GM18517 (cell line): ENCODE results near the gene FAM25A.
A peak's percentile ranks its signal among the peaks of the same experiment; 100 is the strongest.
"Not testable (repeated sequence)": the region's sequence is repeated elsewhere in the genome, so short reads cannot be mapped to it uniquely, and the experiment has no call there.

Source experiments
- ATAC-seq: cut with Tn5 transposase; IDR thresholded peaks from one replicate; pipeline ENCODE4 v1.9.1; 2021; ENCODE audit warnings: mild to moderate bottlenecking, moderate library complexity; ENCODE audit not compliant: unreplicated experiment

Gene FAM25A

DNA sequence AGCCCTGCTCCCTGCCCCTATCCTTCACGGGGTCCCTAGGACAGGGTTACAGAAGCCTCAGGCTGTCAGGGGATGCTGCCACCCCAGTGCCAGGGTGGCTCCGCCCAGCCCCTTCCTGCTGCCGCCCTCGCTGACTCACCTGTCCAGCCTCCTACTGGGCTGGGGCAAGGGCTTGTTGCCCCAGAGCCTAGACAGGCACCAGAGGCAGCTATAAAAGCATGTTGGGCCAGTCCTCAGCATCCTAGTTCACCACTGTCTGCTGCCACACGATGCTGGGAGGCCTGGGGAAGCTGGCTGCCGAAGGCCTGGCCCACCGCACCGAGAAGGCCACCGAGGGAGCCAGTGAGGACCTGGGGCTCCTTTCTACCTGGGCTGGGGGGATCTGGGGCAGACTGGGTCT is at the start of gene FAM25A:
FAM25A (plus strand) TSS at position 239 of the 400 bp plus-strand sequence; CDS start at position 270, 31 bp downstream.
- ATAC-seq, result not testable (repeated sequence)

DNA sequence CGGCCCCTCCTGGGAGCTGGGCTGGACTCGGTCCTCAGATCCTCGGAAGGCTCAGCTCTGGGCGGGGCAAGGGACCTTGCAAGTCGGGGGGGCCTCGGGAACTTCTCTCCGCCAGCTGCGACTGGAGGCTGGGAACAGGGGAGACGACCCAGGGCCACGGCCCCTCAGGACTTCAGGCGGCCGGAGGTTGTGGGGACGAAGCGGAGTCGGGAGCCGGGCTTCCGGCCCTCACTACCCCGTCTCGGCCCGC is 49.2 kb upstream of the FAM25A start:
- peak; percentile 9 for ATAC-seq

DNA sequence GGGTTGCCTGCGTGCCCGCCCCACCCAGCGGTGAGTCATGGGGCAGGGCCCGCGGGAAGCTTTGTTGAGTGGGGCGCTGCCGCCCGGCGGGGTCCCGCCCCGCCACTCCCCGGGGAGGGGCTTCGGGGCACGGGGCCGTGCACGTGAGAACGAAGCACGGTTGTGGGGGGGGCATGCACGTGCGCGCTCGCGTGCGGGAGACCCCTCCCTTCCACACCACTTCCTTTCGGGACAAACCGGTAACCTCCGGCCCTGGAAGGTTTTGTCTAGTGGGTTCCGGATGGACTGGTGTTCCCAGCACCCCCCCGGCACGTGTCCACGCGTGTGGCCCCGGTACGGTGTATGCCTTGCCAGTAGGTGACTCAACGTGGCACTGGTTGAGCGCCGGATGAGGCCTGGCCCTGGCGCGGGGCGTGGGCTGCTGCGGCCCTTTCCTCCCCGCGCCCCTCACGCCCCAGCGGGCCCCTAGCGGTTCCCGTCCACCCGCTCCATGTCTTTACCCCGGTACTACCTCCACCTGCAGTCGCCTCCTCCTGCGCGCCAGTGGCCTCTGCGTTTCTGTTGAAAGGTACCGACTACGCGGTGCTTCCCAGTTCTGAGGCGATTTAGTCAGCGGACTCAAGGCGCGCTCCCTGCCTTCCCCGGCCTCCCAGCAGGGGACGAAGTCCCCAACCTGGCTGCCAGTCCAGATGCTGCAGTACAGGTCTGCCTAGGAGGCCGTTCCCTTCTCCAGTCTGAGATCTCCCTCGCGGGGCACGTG is 48.7 kb upstream of the FAM25A start:
- ATAC-seq, result peak; percentile 73

DNA sequence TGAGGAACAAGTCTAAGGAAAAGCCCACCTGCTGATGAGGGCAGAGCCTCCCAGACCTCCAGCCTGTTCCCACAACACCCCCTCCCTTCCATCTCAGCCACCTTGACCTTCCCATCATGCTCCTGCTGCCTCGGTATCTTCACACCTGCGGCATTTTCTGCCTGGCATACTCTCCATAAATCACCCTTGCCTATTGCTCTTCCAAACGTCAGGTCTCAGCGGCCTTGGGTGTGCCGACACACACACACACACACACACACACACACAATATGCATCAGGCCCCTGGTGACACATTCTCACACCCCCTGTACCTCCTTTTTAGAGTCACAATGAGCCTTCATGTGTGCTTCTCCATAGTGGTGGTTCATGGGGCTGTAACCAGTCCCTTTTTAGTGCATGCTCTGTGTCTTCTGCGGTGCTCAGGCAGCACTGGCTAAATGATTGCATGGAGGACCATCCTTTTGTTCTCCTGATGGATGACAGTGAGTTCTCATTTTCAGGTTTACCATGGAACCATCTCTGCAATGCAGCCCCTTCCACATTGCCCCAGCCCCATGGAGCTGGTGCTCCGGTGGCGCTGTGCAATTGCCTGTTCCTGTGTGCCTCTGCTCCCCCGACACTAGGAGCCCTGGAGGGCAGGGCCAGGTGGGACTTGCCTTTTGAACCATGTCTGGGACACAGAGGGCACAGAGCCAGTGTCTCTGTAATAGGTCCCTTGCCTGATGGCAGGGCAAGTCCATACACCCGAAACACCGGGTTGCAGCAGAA is 47.3 kb upstream of the FAM25A start:
- no peak for ATAC-seq

DNA sequence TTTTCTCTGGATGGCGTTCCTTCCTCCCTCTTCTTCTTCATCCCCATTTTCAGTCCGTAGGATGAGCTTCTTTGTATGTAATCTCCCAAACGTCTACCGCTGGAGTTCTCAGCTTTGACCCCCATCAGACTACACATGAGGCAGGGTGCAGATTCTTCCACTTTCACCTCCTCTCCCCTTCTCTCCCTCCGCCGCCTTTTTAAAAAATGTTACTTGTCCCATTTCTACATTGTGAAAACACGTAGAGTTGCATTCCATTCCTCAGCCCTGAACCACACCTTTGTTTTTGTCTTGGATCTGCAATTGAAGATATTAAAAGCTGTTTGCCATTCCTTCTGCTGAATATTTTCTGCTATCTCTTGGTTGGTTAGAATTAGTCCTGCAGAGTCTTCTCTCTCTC is 45.6 kb upstream of the FAM25A start:
- no peak for ATAC-seq

DNA sequence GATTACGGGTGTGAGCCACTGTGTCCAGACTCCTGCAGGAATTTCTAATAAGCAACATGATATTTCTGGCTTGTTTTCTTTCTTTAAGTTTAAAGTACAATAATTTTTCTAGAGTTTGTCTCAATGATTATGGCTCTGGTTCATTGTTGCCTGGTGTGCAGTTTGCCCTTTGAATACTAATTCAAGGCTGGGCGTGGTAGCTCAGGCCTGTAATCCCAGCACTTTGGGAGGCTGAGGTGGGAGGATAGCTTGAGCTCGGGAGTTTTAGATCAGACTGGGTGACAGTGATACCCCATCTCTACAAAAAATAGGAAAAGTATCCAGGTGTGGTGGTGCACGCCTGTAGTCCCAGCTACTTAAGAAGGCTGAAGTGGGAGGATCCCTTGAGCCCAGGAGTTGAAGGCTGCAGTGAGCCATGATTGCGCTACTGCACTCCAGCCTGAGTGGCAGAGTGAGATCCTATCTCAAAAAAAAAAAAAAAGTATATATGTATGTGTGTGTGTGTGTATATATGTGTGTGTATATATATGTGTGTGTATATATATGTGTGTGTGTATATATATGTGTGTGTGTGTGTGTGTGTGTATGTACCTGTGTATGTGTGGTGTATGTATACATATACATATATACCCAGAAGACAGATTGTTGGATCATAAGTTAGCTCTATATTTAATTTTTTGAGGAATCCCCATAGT is 43.6 kb upstream of the FAM25A start:
- ATAC-seq, result no peak

DNA sequence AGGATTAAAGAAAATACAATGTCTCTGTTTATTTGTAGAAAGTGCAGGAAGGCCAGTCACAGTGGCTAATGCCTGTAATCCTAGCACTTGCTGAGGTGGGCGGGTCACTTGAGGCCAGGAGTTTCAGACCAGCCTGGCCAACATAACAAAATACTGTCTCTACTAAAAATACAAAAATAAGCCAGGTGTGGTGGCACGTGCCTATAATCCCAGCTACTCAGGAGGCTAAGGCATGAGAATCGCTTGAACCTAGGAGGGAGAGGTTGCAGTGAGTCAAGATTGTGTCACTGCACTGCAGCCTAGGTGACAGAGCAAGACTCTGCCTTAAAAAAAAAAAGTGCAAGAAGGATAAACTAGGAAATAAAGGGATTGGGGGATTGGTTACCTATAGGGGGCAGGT is 41.6 kb upstream of the FAM25A start:
- not testable (repeated sequence) for ATAC-seq

DNA sequence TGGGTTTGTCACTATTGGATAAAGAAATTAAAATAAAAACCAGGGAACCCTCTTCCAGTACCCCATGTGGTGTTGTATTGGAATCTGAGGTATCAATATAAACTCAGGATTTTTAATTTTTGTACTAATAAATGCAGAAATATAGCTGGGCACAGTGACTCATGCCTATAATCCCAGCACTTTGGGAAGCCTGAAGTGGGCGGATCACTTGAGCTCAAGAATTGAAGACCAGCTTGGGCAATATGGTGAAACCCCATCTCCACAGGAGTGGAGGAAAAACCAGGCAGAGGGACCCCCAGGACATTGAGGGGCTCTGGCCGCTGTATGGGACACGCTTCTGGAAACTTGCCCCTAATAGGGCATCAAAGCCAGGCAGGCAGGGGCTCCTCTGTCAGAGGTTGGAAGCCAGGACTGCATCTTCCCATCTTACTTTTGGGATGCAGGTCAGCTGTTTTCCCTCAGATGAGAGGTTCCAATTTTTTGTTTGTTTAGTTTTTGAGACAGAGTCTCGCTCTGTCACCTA is 40.7 kb upstream of the FAM25A start:
- ATAC-seq, result no peak

DNA sequence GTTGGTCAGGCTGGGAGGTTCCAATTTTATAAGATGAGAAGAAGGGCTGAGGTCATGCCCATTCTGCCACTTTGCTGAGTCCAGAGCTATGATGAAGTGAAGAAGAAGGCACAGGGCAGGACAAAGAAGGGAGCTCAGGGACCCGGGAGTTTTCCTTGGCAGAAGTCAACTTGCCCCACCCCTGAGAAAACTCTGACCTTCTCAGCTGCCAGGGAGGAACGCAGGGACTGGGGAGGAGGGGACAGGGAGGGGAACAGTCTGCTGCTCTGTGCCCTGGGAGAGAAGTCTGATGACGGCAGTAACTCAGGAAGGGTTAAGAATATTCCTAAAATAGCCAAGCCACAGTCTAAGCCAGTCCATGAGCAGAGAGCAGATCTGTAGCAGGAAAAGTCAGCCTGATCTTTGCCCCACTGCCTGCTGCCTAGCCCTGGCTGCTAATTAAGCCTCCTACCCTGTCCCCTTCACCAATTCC is 40.1 kb upstream of the FAM25A start:
- ATAC-seq, result no peak

DNA sequence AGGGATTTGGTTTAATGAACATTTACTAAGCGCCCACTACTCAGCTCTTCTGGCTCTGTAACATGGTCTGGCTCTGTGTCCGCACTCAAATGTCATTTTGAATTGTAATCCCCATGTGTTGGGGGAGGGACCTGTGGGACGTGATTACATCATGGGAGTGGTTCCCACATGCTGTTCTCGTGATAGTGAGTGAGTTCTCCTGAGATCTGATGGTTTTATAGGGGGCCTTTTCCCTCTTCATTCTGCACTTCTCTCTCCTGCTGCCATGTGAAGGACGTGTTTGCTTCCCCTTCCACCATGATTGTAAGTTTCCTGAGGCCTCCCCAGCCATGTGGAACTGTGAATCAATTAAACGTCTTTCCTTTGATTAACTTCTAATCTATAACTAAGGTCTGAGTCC is 39.1 kb upstream of the FAM25A start:
- ATAC-seq, result not testable (repeated sequence)

DNA sequence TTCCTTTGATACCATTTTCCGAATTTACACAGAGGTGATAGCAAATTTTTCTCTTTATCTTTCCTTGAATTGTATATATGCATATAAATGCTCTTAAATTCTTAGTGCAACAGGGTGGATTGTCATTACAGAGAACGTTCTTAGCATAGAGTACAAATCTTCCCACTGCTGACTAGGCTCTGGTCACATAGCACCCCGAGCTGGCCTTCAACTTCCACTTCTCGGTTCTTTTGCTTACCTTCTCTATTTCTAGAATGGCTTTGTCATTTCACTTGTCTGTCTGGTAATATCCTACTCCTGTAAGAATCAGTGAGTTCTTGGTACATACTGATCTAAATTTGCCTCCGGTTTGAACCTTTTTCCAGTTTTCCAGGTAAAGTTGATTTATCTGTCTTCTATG is 38.4 kb upstream of the FAM25A start:
- ATAC-seq, result no peak

DNA sequence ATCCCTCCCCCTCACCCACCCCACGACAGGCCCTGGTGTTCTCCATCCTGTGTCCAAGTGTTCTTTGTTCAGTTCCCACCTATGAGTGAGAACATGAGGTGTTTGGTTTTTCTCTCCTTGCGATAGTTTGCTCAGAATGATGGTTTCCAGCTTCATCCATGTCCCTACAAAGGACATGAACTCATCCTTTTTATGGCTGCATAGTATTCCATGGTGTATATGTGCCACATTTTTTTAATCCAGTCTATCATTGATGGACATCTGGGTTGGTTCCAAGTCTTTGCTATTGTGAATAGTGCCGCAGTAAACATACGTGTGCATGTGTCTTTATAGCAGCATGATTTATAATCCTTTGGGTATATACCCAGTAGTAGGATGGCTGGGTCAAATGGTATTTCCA is 35.6 kb upstream of the FAM25A start:
- ATAC-seq, result not testable (repeated sequence)

DNA sequence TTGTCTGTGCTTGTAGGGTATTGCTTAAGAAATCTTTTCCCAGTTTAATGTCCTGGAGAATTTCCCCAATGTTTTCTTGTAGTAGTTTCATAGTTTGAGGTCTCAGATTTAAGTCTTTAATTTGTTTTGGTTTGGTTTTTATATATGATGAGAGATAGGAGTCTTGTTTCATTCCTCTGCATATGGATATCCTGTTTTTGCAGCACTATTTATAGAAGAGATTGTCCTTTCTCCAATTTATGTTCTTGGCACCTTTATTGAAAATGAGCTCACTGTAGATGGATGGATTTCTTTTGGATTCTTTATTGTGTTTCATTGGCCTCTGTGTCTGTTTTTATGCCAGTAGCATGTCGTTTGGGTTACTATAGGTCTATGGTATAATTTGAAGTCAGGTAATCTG is 31.6 kb upstream of the FAM25A start:
- no peak for ATAC-seq

DNA sequence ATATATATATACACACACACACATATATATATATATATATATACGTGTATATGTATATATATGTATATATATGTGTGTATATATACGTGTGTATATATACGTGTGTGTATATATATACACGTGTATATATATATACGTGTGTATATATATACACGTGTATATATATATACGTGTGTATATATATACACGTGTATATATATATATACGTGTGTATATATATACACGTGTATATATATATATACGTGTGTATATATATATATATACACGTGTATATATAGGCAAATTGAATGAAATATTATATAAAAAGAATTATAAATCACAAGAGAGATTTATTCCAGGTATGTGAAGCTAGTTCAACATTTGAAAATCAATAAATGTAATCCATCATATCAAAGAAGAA is 28.7 kb upstream of the FAM25A start:
- ATAC-seq, result not testable (repeated sequence)

DNA sequence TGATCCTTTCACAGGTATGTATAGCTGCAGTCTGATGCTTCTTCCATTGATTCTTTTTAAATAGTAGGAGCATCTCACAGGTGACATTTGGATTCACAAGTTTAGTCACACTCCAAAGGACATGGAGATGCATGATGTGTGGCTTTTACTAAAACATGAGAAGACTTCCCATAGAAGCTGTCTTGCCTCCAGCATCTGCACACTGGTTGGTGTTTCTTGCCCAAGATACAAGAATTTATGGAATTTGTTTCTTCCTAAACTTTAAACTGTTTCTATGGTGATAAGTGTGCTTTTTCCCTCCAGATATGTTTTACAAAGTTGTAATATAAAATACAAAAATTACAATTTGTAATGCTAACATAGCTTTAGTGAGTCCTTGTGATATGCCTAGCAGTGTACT is 27.6 kb upstream of the FAM25A start:
- ATAC-seq, result no peak

DNA sequence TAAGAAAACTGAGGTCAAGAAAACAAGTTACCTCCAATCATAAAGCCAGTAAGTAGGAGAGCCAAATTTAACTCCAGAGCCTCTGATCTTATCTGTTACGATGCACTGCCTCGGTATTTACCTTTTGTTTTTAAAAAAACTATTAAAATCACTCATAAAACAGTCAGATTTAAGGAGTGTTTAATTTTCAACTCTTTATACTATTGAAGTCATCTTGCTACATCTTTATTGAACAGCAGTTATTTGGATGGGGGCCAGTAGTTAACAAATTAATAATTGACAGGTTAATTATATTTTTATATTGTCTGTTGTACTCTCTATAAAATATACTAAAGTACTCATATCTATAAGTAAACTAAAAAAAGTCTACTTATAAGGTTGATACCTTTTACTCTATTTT is 27.2 kb upstream of the FAM25A start:
- ATAC-seq, result no peak

DNA sequence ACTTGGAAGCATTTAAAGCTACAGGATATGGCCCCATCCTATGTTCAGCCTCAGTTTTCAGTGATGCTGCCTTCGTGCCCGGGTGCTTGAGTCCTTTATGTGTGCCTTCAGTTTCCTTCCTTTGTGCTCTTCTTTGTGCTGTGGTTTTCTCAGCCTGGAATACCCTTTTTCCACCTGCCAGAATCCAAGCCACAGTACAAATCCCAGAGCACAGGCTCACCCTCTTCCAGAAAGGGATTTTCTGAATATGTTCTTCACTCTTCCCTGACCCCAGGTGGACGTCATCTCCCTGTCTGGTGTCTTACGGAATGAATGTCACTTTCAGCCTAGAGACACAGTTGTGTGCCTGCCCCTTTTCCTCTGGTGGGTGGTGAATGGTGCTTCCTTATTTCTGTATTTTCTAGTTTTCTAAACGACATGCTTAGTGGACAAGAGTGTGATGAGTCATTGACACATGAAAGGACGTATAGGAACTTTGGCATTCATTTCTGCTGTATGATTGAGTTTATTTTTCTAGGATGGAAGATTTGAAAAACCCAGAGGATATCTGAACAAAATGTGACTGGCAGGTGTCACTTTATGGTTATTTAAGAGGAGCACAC is 20.2 kb upstream of the FAM25A start:
- ATAC-seq, result not testable (repeated sequence)

DNA sequence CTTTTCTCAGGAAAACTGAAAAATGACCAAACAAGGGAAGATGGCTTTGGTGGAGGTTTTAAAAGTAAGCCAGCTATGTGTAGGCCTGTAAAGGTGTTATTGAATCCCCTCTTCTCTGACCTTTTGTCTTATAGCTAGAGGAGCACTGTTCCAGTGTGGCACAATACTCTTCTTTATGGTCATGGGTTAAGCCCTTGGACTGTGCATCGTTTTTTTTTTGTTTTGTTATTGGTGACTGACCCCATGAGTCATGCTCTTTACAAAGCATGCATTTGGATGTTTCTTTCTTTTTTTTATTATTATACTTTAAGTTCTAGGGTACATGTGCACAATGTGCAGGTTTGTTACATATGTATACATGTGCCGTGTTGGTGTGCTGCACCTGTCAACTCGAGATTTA is 19.6 kb upstream of the FAM25A start:
- no peak for ATAC-seq

DNA sequence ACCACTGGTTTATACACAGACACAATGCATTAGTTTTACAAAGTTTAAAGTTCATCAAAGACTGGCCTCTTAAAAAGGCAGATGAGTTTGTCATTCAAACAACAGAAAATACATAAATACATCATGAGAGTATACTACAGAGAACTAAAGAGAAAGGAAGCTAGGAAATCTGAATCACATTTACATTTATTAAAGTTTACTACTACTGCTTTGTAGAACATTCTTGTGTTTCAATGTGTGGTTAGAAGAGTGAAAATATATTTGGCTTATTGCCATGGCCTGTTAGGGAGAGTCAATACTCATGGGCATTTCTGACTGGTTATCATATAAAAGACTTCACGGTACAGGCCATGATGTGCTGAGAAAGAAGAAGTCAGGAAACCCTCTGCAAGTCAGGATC is 13.0 kb upstream of the FAM25A start:
- not testable (repeated sequence) for ATAC-seq

DNA sequence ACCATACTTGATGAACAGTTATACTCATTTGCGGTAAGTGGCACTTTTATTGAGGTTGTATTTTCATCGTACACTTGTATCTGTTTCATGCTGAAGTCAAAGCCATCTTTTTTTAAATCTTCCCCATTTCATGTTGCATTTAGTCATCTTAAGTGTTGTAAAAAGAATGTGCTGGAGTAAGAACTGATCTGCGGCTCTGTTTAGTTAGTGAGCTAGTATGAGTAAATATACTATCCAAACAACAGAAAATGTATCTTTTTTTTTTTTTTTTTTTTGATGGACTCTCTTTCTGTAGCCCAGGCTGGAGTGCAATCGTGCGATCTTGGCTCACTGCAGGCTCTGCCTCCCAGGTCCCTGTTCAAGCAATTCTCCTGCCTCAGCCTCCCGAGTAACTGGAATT is 12.4 kb upstream of the FAM25A start:
- ATAC-seq, result not testable (repeated sequence)

DNA sequence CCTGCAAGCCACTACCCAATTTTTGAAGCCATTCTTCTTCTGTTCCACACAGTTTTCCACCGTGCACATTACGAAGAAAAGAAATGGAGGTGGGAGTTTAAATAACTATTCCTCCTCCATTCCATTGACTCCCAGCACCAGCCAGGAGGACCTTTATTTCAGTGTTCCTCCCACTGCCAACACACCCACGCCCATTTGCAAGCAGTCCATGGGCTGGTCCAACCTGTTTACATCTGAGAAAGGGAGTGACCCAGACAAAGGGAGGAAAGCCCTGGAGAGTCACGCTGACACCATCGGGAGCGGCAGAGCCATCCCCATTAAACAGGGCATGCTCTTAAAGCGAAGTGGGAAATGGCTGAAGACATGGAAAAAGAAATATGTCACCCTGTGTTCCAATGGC is 11.8 kb upstream of the FAM25A start:
- not testable (repeated sequence) for ATAC-seq
